Esophagus (tissue), 2 donors: ENCODE measurements around the gene OPRD1. TPM values are rescaled to one million over a fixed set of nuclear protein-coding genes. Genes with fewer than 3 reads are reported as not detected.
A peak's percentile ranks its signal among the peaks of the same experiment; 100 is the strongest.

Source experiments
- H3K27ac ChIP-seq, 2 donors: one replicate each; pipeline ENCODE4 v1.5.1; 2013; ENCODE audit warnings: low read depth in 2 of 2, mild to moderate bottlenecking in 2 of 2, inconsistent platforms in 1 of 2, low read length in 1 of 2, moderate library complexity in 1 of 2
- H3K27me3 ChIP-seq, 2 donors: one replicate each; pipeline ENCODE4 v1.6.1; 2013; ENCODE audit warnings: low read length in 2 of 2, control low read depth in 1 of 2, mild to moderate bottlenecking in 1 of 2; ENCODE audit not compliant: insufficient read depth in 2 of 2, control insufficient read depth in 1 of 2
- H3K36me3 ChIP-seq, 2 donors: one replicate each; pipeline ENCODE4 v1.6.1; 2013; ENCODE audit warnings: low read length in 1 of 2; ENCODE audit not compliant: control insufficient read depth in 2 of 2, insufficient read depth in 2 of 2
- H3K4me1 ChIP-seq, 2 donors: one replicate each; pipeline ENCODE4 v1.6.1; 2013; ENCODE audit warnings: low read length in 1 of 2; ENCODE audit not compliant: control insufficient read depth in 2 of 2, insufficient read depth in 2 of 2
- H3K4me3 ChIP-seq, 2 donors: one replicate each; pipeline ENCODE4 v1.5.1; 2013; ENCODE audit warnings: low read length in 2 of 2, mild to moderate bottlenecking in 2 of 2, low read depth in 1 of 2, moderate library complexity in 1 of 2
- H3K9me3 ChIP-seq, 2 donors: one replicate each; pipeline ENCODE4 v1.6.1; 2013; ENCODE audit warnings: mild to moderate bottlenecking in 2 of 2, low read depth in 1 of 2, low read length in 1 of 2, moderate library complexity in 1 of 2; ENCODE audit not compliant: control insufficient read depth in 2 of 2, insufficient read depth in 1 of 2
- WGBS, 2 donors: extraction: QIAGEN DNeasy Blood & Tissue Kit; methylation state at CpG; one replicate each; pipeline ENCODE4 v1.1.7; 2013; 5-methylcytosine and 5-hydroxymethylcytosine counted together
- polyA plus RNA-seq, 2 donors: library from polyadenylated mRNA; stranded (reverse); fragments of 200-250 nt; gene quantifications; one replicate each; pipeline ENCODE4 v1.2.3, GENCODE V29; 2013
- donor health status: healthy with polysubstance abuse.
- donor health status: Bipolar disorder and iron deficiency.

OPRD1 gene
- polyA plus RNA-seq, 2 donors, result not detected

GRCh38 chr1:28909198-28909597 is 97.2 kb downstream of the OPRD1 start:
- no peak overlapping the region for H3K4me3 ChIP-seq
- H3K27me3 ChIP-seq, result no peaks in the 10 kb centered on the region
- 99 to 100% methylated on average over 2 of the region's 2 CpGs for WGBS, 2 donors
- H3K9me3 ChIP-seq, result no peaks in the 10 kb centered on the region
- H3K36me3 ChIP-seq, result no peaks in the 10 kb centered on the region
- peaks cover 2 to 4% of the 10 kb centered on the region in 2 donors for H3K4me1 ChIP-seq
- H3K27ac ChIP-seq, result no peak overlapping the region

- Histone ChIP-seq H3K27me3 (no peaks in the 10 kb centered on the region), H3K27ac (no peak overlapping the region), H3K4me1 (peaks cover 2 to 4% of the 10 kb centered on the region in 2 donors), H3K4me3 (no peak overlapping the region), H3K36me3 (no peaks in the 10 kb centered on the region), H3K9me3 (no peaks in the 10 kb centered on the region)
- 87 to 90% methylated on average over 7 of the region's 7 CpGs for WGBS, 2 donors
Observed at GRCh38 chr1:28910379-28911115, 98.6 kb downstream of the OPRD1 start.

- H3K4me3 ChIP-seq, result peak overlapping the region; percentile 72 to 74
- peak overlapping the region in 1 of 2 donors; percentile 59 for H3K27ac ChIP-seq
- H3K4me1 ChIP-seq, result peaks cover 2 to 4% of the 10 kb centered on the region in 2 donors
- H3K27me3 ChIP-seq, result no peaks in the 10 kb centered on the region
- H3K9me3 ChIP-seq, result no peaks in the 10 kb centered on the region
- no peaks in the 10 kb centered on the region for H3K36me3 ChIP-seq
- 30% methylated on average over 10 of the region's 10 CpGs for WGBS, 2 donors
Observed at GRCh38 chr1:28913786-28914227, 101.8 kb downstream of the OPRD1 start.

DNA sequence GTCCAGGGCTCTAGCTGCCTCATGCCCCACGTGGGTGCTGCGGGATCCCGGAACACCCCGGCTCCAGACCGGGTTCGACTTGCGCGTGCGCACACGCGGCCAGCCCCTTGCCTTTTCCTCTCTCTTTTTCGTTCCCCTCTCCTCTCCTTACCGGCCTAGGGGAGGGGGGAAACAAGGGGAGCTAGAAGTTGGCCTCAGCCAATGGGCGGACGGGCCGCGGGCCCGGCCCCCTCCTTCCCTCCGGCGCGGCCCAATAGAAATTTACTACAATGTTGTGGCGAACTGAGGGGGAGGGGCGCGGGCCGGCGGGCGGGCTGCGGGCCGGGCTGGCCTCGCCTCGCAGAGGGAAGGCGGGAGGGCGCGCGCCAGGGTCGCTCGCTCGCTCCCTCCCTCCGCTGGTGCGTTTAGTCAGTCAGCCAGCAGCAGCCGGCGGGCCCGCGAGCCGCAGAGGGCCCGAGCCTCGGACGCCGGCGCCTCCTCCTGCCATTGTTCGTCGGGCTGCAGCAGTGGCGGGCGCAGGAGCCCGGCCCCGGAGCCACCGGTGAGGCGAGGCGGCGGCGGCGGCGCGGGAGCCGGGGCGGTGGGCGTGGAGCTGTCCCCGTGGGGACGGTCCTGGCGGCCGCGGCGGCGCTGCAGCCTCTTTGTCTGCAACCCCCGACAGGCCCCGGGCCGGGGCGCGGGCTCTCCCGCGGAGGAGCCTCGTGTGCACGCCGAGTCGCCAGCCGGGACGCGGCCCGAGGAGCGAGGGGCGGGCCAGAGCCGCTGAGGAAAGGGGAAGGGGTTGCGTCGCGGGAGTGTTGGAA is 102.5 kb downstream of the OPRD1 start, which contains the start of gene EPB41:
EPB41 (plus strand) TSS at position 342 of the 803 bp plus-strand sequence. CDS start 72,869 bp downstream, outside the sequence.
- Histone ChIP-seq H3K4me1 (peaks cover 2 to 4% of the 10 kb centered on the region in 2 donors), H3K36me3 (no peaks in the 10 kb centered on the region), H3K27ac (peak within 1 kb of the TSS in 1 of 2 donors; percentile 59), H3K27me3 (no peaks in the 10 kb centered on the region), H3K4me3 (peak within 1 kb of the TSS; percentile 72 to 74), H3K9me3 (no peaks in the 10 kb centered on the region)
- WGBS, 2 donors, result 1% methylated on average over 73 to 95 of the region's 95 CpGs

GRCh38 chr1:28915031-28915895 is 103.3 kb downstream of the OPRD1 start:
- Histone ChIP-seq H3K4me1 (peaks cover 2 to 4% of the 10 kb centered on the region in 2 donors), H3K27ac (peak overlapping the region in 1 of 2 donors; percentile 5), H3K27me3 (no peaks in the 10 kb centered on the region), H3K4me3 (peak overlapping the region; percentile 72 to 74), H3K36me3 (no peaks in the 10 kb centered on the region), H3K9me3 (no peaks in the 10 kb centered on the region)
- WGBS, 2 donors, result 4% methylated on average over 32 of the region's 32 CpGs

DNA sequence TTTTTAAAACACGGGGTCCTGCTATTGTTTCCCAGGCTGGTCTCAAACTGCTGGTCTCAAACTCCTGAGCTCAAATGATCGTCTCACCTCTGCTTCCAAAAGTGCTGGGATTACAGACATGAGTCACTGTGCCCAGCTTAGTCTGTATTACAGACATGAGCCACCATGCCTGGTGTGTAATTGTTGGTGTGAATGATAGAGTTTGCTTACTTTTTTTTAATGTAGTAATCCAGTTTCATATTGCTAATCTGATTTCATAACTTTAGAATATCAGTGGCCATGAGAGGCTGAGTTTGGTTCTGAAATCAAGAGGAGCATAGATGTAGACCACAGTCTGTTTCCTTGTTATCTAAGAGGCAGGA is 105.8 kb downstream of the OPRD1 start:
- no peaks in the 10 kb centered on the region for H3K36me3 ChIP-seq
- WGBS, 2 donors, result 59 to 66% methylated on average over 2 of the region's 2 CpGs

More for the DNA sequence above, 105.8 kb downstream of the OPRD1 start:
- no peak overlapping the region for H3K4me3 ChIP-seq
- H3K27me3 ChIP-seq, result no peaks in the 10 kb centered on the region
- no peak overlapping the region for H3K27ac ChIP-seq
- H3K4me1 ChIP-seq, result peaks cover 0 to 4% of the 10 kb centered on the region in 2 donors
- no peaks in the 10 kb centered on the region for H3K9me3 ChIP-seq

Other genes starting within 250 kb of the OPRD1 start
- gene RAB42, start 219.9 kb upstream of the OPRD1 start, polyA plus RNA-seq, result under 1 TPM; 0.51 to 0.96 TPM
- 10 to 100 TPM; 19.3 to 25.2 TPM for gene TAF12, start 169.1 kb upstream of the OPRD1 start, polyA plus RNA-seq
- gene RNU11, start 163.6 kb upstream of the OPRD1 start, polyA plus RNA-seq, result not detected
- gene GMEB1, start 143.4 kb upstream of the OPRD1 start, polyA plus RNA-seq, result 1 to 10 TPM; 3.2 to 5.0 TPM
- 10 to 100 TPM; 35.2 to 36.3 TPM for gene YTHDF2, start 75.2 kb upstream of the OPRD1 start, polyA plus RNA-seq
- gene EPB41, start 102.4 kb downstream of the OPRD1 start, polyA plus RNA-seq, result 10 to 100 TPM; 10.2 to 12.0 TPM